ENCODE data around the gene ETFA.
"Not testable (repeated sequence)": the region's sequence is repeated elsewhere in the genome, so short reads cannot be mapped to it uniquely, and the experiment has no call there.

ETFA gene

DNA sequence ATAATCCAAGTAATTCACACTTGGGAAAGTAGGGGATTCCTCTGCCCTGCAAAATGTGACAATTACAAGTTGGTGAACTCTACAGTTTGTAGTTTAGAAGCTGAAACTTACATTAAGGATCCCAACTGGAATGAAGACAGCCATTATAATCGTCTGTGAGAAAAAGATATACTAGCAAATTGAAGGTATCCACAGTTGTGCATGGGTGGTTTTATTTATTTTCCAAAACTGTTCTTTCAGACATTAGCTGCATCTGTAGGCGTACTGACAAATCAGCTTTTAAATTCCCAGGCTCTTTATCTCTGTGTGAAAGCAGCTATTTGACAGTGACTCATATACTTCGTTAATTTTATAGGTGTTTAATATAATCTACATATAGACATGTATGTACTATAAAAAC is 12.8 kb upstream of the ETFA start:
- no peak for DNase-seq (ENCODE audit: low spot score)

DNA sequence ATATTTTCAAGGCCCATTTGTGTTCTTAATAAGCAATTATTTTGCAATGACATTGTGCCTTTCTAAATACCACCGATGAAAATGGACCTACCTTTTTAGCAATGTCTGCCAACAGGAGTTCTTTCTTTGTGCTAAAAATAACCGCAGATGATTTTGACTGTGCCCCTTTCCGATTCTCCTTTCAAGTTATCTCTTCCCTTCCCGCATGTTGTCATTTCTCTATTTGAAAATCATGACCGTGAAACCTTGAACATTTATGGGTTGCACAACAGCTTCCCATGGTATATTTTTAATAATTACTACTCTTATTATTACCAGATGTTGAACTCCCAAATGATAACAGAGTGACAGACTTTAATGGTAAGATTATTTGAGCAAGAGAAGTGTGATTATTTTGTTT is 10.3 kb upstream of the ETFA start:
- DNase-seq (ENCODE audit: low spot score), result no peak

DNA sequence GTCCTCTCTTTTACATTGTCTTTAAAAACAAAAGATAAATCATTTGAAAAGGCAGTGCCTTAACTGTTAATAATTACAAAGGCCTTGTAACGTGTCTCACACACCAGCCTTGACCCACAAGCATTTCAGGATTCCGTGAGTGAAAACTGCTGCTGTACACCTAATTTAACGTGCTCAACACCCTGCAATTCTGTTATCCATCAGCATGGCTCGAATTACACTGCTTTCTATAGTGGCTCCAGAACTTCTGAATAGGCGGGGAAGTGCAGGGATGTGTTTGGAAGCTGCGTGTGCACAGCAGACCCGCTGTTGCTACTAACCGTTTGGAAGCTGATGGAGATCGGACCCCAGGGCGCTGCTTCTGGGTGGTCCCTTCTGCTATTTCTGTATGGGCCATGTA is 9.9 kb upstream of the ETFA start:
- DNase-seq (ENCODE audit: low spot score), result no peak

DNA sequence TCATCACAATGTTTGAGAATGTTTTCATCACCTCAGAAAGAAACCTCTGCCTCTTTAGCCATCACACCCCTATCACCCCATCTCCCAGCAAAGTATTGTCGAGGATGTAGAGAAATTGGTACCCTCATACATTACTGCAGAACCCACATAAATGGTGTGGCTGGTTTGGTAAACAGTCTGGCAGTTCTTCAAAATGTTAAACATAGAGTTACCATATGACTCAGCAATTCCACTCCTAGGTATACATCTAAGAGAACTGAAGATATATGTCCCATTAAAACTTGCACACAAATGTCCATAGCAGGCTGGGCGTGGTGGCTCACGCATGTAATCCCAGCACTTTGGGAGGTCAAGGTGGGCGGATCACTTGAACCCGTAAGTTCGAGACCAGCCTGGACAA is 8.7 kb upstream of the ETFA start:
- DNase-seq (ENCODE audit: low spot score), result no peak

DNA sequence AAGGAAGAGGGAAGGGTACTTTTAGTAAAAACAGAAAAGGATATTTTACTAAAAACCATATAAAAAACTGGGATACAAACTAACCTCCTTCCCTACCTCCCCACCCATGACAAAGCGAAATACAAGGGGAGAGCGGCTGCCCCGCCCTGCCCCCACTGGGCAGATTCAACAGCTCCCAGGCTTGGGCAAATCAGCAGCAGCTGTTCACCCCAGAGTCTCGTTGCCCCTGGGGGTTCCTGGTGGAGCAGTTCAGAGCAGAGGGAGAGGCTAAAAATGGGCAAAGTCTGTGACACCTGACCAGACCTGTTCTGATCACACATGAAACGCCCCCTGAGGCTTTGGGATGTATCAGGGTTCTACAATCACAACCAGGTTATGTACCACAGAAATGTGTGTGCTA is 2.5 kb upstream of the ETFA start:
- DNase-seq (ENCODE audit: low spot score), result no peak

DNA sequence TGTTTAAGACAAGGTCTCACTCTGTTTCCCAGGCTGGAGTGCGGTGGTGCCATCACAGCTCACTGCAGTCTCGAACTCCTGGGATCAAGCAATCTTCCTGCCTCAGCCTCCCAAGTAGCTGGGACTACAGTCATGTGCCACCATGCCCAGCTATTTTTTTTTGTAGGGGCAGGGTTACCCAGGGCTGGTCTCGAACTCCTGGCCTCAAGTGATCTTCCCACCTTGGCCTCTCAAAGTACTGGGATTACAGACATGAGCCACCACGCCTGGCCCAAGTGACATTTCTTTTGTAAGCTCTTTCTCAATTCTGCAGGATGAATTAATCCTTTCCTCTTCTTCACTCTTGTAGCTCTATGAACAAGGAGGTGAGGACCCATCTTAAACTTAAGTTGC is 1.9 kb upstream of the ETFA start:
- not testable (repeated sequence) for DNase-seq (ENCODE audit: low spot score)

DNA sequence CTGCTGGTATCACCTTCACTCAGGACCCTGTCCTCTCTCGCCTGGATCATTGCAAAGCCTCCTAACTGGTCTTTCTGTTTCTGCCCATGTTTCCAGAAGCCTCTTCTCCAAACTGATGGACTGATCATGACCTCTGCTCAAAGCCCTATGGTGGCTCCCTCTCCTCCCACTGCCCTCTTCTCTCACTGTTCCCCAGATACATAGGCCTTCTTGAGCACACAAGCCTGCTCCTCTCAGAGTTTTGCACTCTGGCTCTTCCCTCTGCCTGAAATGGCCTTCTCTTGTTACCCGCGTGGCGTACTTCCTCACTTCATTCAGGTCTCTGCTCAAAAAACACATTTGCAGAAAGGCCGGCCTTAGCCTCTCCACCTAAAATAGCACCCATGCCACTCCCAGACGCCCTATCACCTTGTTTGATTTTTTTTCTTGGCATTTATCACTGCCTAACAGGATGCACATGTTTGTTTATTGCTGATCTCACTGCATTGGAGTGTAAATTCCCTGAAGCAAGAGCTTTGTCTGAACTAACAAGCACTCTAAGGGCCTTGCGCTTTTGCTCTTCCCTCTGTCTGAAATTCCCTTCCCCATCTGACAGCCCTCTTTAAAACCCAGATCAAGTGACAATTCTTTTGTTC is 1.4 kb upstream of the ETFA start:
- no peak for DNase-seq (ENCODE audit: low spot score)

DNA sequence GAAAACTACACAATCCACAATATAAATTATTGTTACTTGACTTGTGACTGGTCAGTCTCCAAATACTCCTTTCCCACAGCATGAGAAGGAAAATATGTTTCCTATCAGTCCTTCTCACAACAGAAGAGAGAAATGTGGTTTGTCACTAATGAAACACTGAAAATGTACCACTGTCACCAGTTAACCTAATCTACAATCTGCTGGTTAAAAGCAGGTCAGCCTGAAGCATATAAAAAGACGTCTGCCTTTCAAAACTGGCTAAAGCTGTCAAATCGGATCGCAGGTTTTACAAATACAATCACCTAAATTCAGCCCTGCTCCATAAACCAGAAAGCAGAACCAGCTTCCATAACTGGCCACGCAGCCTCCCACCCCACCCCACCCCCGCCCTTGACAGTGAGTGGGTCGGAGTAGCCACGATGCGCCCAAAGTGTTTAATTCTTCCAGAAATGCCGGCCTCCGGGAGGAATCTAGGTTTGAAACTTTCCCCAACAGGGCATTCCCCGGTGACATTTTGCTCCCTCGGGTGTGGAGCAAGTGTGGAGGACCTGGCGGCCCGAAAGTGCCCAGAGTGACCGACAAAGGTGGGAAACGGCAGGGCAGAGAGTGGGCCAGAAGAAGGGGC is 682 bp downstream of the ETFA start:
- DNase-seq (ENCODE audit: low spot score), result no peak

DNA sequence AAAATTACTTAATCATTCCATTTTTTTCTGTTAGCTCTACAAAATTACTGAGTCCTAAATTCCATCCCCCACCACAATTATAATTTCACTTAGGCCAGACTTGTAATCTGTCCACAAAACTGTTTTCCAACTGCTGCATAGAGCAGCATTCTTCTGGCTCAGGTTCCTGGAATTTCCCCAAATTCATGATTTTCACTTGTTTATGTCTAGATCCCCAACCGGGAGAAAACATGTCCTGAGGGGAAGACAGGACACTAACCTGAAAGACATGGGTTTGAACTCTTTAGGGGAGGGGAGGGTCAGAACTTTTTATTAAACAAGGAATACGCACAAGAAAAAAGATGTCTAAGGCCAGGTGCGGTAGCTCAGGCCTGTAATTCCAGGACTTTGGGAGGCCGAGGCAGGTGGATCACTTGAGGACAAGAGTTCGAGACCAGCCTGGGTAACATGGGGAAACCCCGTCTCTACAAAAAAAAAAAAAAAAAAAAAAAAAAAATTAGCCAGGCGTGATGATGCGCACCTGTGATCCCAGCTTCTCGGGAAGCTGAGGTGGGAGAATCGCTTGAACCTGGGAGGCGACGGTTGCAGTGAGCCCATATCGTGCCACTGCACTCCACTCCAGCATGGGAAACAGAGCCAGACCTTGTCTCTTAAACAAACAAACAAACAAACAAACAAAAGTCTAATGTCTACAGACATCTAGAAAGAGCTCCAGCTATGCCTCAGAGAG is 1.5 kb downstream of the ETFA start:
- no peak for DNase-seq (ENCODE audit: low spot score)

DNA sequence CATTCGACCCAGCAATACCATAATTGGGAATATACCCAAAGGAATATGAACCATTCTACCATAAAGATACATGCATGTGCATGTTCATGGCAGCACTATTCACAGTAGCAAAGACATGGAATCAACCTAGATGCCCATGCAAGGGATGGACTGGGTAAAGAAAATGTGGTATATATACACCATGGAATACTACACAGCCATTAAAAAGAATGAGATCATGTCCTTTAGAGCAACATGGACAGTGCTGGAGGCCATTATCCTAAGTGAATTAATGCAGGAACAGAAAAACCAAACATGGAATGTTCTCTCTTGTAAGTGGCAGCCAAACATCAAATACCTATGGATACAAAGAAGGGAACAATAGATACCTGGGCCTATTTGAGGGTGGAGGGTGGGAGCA is 7.4 kb downstream of the ETFA start:
- DNase-seq (ENCODE audit: low spot score), result no peak

DNA sequence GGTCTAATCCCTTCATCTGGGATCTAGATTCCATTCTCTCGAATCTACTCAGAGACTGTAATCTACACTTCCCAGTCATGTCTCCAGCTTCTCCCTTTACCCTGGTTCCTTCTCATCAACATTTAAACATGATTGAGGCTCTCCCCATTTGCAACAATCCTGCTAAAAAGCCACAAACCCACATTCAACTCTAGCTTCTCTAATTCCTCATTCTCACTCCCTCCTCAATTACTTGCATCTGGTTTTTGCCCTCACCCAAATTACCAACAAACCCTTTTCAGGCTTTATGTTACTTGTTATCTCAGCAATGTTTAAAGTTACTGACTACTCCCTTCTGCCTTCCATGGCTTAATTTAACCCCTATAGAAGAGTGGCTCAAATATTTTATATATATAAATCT is 11.5 kb downstream of the ETFA start:
- DNase-seq (ENCODE audit: low spot score), result no peak

DNA sequence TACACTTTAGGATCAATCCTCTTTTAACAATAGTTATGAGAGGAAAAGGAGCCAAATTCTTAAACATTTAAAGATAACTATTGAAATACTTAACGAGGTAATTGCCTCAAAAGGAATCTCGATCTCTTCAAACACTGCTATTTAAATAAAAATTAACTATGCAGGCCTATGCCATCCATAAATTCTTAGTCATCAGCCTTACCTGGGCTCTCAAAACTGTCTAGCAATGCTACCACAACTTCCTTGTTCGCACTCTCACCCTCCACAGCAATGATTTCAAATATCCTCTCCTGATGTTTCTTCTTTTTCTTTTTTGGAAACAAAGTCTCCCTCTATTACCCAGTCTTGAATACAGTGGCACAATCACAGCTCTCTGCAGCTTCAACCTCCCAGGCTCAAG is 12.3 kb downstream of the ETFA start:
- DNase-seq (ENCODE audit: low spot score), result no peak

DNA sequence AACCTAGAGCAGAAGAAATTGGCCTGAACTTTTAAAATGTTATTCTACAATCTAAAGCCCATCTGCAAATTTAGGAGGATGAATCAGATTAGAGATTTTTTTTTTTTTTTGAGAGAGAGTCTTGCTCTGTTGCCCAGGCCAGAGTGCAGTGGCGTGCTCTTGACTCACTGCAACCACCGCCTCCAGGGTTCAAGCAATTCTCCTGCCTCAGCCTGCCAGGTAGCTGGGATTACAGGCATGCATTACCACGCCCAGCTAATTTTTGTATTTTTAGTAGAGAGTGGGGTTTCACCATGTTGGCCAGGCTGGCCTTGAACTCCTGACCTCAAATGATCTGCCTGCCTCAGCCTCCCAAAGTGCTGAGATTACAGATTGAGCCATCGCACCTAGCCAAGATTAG is 13.3 kb downstream of the ETFA start:
- DNase-seq (ENCODE audit: low spot score), result not testable (repeated sequence)

DNA sequence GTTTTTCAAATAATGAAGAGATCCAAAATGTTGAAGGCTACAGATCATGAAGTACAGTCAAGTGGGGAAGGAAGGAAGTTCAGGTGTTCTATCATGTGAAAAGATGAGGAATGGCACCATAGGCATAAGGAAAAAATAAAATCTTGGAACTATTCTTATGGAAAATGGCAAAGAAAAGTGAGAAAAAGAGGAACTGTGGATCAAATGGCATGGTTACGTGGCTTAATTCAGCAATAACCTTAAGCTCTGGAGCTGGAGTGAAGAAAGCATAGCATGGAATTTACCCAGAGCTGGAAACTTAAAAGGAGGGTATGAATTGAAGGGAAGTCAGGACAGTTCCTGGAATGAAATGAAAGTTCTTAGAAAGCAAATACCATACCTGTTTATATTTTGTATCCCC is 14.4 kb downstream of the ETFA start:
- no peak for DNase-seq (ENCODE audit: low spot score)

DNA sequence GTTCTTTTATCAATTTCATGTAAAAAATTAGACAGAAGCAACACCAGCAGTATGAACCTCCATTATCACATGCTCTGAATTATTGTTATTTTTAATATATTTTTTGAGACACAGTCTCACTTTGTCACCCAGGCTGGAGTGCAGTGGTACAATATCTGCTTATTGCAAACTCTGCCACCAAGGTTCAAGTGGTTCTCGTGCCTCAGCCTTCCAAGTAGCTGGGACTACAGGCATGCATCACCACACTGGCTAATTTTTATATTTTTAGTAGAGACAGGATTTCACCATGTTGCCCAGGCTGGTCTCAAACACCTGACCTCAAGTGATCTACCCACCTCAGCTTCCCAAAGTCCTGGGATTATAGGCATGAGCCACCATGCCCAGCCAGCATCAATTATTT is 16.8 kb downstream of the ETFA start:
- DNase-seq (ENCODE audit: low spot score), result not testable (repeated sequence)

DNA sequence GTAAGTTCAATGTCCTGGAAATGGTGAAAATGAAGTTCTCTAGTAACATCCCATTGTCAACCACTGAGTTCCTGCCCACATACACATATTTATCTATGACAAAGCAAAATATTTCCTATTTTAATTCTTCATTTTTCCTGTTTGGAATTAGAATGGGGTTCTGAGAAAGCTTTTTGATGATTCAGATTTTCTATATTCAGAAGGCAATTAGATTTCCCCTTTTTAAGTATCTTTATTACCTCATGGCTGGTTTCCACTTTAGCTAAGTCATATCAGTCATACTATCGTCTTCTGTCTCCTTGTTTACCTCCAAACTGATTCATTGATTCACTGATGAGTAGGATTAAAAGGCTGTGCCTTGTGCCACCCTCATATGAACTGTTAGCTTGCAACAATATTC is 17.9 kb downstream of the ETFA start:
- DNase-seq (ENCODE audit: low spot score), result no peak

DNA sequence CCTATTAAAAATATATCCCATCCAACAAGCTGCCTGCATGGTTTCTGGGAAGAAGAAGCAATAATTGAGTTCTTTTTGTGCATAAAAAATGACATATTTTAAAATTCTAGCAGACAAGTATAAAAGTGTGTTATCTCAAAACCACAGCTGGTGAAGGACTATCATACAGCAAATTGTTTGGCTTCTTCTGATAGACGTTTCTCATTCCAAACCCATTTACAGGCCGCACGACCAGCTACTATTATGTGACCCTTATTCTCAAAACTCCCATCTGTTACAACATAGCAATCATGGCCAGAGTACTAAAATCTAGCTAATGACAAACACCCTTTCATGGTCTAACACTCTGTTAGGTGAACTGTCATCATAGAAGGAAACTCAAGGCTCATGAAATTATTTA is 21.7 kb downstream of the ETFA start:
- DNase-seq (ENCODE audit: low spot score), result no peak

DNA sequence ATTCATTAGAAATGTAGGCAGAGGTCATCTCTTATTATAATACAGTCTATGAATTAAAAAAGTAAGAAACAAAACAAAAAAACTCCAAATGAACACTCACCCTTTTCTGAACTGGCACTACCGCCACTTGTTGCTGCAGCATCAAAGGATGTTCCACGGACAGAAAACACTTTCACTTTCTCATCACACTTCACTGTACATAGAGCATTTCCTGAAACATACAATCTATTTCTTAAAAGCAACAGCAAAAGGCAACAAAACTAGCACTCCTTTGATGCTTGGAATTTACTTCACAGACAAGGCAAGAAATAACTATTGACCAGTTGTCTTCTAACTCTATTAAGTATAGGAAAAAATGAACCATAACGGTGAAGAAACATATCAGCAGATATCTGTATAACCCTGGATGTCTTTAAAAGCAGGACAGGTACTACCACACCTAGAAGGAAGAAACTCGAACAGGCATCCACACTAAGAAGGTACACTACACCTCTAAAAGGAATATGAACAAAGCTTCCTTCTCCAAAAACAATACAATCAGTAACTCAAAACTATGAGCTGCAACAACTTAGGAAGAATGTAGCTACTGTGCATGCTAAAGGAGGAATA is 24.9 kb downstream of the ETFA start:
- no peak for DNase-seq (ENCODE audit: low spot score)

DNA sequence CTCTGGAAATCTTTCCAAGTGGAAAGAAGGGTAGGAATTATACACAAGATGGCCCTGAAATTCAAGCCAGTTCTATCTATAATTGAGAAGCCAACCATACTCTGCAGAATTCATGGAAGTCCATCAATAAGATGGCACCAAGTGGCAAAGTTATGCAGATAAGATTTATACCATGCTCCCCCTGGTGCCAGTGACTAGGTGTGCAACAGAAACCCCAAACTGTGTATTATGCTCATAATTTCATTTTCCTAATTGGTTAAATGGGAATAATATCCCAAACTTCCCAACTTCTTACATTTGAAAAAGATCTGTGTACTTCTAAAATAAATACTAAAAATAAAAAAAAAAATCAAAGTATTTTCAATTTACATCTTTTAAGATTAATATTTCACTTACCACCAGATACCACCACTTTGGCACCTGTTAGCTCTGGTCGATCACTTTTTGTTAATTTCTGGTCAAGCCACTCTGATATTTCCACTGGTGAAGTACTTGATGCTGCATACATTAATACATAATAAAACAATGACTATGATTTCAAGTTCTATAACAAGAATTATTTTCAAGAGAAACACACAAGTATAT is 25.9 kb downstream of the ETFA start:
- peak; percentile 22 for DNase-seq (ENCODE audit: low spot score)

DNA sequence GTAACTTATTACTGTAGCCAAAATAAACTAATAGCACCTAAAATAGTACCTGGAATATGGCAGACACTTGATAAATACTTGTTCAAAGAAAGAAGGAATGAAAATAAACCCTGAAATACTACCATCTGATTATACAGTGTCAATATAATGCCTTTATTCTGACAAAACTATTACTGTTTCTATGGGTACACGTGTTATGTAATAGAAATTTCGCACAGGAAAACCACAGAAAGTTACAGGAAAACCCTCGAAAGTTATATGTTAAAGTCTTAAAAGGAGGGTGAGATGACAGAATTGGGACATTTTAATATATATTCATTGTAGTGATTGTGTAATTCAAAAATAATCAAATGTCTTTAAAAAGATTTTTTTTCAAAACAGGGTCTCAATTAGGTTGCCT is 28.8 kb downstream of the ETFA start:
- no peak for DNase-seq (ENCODE audit: low spot score)

DNA sequence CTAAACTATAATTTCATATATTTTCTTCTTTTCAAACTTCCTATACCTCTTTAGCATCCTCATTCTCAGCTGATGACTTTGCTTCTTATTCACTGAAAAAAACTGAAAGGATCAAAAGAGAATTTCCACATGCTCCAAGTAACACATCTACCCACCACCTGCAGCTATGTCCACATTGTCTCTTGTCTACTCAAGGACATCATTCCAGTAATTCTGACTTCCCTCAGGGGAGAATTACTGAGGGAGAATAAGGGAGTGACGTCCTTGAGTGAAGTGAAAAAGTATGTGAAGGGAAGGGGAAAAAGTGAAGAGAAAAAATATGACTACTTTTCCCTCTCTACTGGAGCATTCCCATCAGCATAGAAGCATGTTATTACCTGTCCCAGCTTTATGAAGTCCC is 32.6 kb downstream of the ETFA start:
- DNase-seq (ENCODE audit: low spot score), result no peak

DNA sequence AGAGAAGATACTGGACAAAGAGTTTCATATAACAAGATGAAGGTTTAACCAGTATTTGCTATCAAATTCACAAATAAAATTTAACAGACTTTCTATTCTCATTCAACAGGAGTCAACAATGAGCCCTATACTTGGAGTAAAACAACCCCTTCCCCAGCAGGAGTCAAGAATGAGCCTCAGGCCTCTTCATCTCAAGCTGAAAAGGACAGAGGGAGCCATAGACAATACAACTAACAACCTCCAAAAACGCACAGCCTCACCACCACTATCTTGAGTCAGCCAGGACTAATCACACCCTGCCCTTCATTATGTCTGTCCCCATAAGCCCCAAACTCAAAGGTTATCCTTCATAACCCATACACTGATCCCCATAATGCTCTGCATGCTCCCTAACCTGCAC is 36.4 kb downstream of the ETFA start:
- DNase-seq (ENCODE audit: low spot score), result no peak

DNA sequence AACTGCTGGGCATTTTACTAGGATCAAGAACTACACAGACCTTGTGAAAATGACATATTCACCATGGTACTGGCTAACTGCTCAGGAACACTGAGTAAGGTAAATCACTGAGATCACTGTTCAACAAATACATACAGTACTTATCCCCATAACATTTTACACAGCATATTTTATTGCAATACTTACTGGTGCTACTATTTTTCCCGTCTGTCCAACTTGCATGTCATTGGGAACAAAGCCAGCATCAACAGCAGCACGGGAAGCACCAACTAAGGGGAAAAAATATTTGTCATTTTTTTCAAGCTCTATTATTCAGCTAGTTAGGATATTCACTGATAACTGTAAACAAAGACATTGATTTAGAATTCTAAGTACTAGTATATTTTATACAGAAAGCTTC is 37.0 kb downstream of the ETFA start:
- DNase-seq (ENCODE audit: low spot score), result no peak

Measured in HuH-7 (cell line).